Stimulated activated CD8-positive, alpha-beta memory T cell treated with anti-CD3 and anti-CD28 coated beads, Interleukin-7, amount 100 ng/mL, for 1 hour (primary cell): ENCODE data around the gene ADAMTS2.

Experiments
- DNase-seq, 2 donors: peaks; one replicate each; pipeline ENCODE4 v3.0.0-alpha.2; 2020; ENCODE audit warnings: low read depth in 2 of 2

The ADAMTS2 gene

DNA sequence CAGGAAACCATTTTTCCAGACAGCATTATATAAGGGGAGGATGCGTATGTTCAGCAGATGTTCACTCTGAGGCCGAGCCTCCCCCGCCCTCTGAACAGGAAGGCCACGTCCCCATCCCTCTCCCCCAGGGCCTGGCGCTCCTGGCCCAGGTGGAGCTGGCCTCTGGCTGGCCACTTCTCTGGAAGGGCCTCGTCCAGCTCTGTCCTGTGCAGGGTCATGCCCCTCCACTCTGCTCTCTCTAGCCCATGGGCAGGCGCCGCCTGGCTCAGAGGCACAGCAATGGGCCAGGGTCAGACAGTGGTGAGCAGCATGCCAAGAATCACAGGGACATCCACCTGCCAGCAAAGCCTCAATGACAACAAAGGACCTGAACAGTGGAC is 34.2 kb downstream of the ADAMTS2 start:
- no peak for DNase-seq

DNA sequence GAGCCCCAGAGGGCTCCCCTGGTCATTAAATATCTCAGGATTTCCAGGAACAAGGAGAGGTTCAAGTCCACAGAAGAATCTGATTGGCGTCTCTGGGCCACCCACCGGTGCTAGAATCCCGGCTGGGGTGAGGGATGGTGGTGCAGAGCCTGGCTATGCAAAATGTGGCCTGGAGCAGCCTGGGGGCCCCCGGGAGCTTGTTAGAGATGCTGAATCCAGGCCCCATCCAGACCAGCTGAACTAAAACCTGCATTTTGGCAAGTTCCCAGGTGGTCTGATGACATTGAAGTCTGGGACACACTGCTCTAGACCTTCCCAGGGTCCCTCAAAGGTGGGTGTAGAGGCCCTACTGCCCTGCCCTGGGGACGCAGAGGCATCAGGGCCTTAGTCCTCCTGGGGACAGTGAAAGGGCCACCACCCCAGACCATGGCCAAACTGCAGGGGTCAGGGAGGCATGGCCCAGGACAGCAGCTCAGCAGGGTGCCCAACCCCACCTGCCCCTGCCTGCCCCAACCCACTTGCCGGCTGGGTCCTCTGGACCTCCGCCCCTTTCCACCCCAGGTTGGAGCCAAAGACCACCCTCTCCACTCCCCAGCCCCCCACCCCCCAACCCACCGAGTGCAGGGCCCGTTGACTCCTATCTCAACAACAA is 34.7 kb downstream of the ADAMTS2 start:
- DNase-seq: no peak

DNA sequence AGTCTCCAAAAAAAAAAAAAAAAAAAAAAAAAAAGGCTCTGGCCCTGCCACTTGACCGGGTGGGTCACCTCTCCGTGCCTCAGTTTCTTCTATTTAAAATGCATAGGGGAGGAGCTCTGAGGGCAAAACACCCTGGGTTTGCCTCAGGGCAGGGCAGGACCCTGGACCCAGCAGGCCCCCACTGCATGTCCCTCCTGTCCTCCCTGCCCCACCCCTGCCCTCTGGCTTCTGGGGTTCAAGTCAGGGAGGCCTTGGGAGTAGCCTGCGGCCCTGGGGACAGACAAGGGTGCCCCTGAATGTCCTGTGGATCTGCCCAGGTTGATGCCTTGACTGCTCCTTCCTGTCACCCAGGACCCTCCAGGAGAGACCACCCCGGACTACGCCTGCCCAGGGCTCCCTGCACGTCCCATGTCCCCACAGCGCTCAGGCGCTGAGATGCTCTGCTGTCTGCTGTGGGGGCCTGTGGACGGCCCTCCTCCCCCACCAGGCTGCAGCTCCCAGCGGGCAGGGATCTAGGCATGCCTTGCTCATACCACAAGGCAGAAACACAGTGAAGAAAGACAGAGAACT is 35.4 kb downstream of the ADAMTS2 start:
- DNase-seq: no peak

DNA sequence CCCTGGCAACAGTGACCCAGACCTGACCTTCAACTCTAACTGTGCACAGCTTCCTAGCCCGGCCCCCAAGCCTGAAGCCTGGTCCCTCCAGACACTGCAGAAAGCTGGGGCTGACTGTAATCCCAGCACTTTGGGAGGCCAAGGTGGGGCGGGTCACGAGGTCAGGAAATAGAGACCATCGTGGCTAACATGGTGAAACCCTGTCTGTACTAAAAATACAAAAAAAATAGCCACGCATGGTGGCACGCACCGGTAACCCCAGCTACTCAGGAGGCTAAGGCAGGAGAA is 35.9 kb downstream of the ADAMTS2 start:
- DNase-seq: no peak

DNA sequence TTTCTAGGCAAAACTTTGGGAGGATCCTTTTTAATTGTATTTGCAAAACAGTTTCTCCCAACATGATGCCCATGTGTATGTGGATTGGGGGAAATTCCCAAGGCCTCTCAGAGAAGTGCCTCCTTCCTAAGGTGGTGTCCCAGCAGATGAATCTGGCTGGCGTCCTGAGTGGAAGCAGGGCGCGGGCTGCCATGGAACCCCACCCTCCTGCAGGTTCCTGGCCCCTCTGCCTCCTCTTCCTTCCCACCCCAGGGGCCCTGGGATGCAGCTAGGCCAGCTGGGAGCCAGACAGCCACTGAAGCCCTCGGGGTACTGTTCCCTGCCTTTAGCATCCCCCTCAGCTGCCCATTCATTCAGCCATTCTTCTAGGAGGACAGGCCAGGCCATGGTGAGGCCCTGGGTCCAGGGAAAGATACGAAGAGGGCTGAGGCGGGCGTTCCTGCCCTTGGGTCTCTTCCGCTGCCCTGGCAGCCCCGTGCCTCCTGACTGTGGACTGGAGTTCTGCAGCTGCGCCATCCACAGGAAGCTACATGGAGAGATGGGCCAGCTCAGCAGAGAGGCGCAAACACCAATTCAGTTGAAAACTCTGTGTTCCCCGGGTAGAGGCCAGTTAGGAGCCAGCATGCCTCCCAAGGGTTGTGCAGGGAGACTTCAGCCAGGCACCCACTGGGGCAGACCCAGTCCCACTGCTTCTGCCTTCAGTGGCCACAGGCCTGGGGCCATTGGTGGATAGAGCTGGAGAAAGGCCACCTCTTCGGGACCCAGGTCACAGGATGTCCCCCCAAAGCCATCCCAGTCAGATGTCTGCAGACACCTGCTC is 36.5 kb downstream of the ADAMTS2 start:
- no peak for DNase-seq

DNA sequence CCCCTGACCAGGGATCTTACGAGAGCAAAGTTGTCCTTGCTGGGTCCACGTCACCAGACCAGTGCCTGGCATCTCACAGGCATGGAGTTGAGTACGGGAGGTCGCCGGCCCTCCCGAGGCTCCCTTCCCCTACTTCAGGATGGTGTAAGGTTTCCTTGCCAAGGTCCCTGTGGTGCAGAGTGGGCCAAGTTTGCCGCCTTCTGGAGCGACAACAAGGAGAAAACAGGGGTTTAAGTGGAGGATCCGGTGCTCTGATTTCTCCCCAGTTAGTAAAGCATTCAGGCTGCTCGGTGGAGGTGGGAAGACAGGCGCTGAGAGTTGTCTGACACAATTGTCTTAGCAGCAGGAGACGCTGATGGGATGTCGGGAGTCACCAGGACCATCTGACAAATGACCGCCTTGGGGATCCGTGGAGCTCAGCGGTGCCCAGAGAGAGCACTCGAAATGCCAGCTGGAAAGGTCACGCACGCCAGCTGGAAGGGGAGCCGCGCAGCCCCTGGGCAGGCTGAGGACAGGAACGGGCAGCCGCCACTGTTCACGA is 37.3 kb downstream of the ADAMTS2 start:
- no peak for DNase-seq

DNA sequence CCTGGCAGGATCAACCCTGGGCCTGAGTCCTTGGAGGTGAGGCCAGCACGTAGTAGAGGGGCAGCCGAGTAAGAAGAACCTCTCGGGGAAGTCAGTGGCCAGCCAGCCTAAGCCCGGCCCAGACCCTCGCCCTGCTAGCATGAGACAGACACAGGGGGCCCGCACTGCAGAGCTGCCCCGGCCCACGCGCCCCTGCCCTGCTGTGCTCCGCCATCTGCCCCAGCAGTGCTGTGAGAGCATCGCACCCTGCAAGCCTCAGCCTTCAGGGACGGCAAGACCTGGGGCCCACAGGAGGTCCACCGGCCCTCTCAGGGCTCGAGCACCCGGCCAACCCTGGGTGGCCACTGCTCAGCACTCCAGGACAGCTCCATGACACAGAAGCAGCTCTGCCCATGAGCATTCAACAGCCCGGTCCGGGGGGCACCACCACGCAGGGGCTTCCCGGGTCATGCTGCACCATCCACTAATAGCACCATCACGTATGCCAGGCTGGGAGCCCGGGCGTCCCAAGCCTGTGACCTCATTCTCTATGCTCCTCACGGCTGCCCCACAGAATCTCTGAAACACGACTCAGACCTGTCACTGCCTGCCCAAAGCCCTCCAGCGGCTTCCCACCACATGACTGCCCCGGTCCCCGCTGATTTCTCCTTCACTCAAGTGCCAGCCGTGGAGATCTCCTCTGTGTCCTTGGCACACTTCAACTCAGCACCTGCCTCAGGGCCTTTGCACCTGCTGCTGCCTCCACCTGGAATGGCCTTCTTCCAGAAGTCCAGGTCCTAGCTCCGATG is 38.1 kb downstream of the ADAMTS2 start:
- DNase-seq: no peak

DNA sequence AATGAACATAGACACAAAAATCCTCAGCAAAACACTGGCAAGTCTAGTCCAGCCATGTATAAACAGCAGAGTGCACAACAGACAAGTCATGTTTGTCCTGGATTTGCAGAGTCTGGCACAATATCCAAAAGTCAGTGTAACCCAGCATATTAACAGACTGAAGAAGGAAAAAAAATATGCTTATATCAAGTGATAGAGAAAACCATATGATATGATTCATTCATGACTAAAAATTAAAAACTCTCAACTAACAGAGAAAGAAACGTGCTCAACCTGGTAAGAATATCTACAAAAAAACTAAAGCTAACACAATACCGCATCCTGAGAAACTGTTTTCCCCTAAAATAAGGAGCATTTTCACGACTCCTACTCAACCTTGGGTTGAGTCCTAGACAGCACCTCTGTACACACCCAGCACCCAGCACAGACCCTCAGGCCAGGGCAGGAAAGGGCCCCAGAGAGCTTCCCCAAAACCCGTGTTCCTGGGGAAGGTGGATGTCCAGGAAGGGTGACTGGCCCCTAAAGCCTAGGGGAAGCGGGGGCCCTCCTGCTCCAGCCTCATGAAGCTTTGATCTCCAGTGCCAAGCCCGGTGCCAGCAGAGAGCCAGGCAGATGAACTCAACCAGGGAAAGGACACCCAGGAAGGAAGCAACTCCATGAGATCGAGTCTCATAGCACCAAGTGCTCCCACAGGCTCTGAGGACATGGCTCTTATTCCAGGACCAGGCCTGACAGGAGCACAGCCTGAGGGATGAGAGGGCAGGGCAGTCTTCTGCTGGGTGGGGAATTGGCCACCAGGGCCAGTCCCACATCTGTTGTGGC is 38.9 kb downstream of the ADAMTS2 start:
- no peak for DNase-seq

DNA sequence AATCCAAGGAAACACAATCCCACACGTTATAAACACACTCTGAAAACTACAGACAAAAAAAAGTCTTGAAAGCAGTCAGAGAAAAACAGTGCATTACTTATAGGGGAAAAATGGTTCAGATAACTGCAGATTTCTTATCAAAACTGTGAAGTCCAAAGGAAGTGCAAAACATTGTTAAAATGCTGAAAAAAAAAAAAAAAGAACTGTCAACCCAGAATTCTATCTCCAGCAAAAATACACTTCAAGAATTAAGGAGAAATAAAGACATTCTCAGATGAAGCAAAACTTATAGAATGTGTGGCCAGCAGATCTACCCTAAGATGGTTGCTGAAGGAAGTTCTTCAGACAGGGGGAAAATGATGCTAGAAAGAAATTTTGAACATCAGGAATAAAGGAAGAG is 40.4 kb downstream of the ADAMTS2 start:
- DNase-seq: no peak

DNA sequence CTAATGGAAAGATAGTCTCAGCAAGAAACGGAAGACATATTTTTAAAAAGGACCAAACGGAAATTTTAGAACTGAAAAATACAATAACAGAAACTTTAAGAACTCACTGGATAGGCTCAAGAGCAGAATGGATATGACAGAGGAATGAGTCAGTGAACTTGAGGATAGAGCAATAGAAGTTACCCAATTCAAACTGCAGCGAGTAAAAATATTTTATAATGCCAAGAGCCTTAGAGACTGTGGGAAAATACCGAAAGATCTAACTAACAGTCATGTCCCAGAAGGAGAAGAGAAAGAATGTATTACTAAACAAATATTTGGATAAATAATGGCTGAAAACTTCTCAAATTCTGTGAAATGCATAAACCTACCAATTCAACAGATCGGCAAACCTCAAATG is 40.8 kb downstream of the ADAMTS2 start:
- DNase-seq: no peak

DNA sequence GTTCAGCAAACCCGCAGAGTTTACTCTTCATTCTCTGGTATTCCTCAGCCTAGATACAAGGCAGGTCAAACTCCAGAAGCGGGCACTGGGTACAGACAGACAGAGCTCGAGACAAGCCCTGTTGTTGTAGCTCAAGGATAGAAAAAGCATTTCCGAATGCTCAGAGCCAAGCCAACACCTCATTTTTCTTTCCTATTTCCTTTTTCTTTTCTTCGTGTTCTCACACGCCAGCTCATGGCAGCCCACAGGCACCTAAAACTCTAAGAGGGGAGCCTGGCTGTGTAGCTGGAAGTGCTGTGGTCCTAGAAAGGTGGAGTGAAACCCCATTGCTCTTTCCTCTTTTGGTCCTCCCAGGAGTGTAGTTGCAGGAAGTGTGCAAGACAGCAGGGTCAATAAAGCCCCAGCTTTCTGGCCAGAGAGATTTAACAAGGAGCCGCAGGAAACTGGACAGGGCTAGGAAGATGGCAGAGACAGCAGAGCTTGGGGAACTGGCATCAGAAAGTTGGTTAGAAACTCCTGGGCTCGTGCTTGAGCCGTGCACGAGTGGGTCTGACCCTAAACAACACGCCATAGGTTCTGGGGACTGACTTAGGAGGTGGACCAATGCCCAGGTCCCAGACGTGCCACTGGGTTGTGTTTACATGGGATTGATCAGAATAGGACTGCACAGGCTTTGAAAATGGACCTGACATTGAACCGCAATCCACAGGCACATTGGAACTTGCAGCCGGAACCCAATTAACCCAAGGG is 41.6 kb downstream of the ADAMTS2 start:
- DNase-seq: no peak

DNA sequence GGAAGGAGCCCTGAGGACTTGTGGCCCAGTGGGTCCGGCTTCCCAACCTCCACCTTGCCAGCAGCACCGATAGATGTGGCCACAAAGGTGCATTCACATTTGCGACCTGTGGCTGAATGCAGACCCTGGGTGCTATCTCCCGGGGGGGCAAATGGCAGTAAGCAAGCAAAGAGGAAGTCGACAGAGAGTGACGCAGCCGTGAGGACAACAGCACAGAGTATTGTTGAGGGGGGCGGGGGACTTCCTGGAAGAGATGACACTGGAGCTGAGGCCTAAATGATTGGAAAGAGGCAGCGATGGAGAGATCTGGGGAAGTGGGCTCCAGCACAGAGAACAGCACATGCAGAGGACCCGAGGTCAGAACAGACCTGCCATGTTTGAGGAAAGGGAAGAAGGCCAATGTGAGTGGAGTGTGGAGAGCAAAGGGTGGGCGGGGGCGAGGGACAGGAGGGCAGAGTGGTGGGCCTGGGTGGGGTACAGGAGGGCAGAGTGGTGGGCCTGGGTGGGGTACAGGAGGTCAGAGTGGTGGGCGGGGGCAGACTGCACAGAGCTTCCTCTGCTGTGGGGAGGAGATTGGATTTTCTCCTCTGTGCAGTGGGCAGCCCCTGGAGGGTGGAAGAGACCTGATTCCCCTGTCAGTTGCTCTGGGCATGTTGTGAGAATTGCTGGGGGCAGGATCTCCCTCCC is 42.6 kb downstream of the ADAMTS2 start:
- DNase-seq: no peak

DNA sequence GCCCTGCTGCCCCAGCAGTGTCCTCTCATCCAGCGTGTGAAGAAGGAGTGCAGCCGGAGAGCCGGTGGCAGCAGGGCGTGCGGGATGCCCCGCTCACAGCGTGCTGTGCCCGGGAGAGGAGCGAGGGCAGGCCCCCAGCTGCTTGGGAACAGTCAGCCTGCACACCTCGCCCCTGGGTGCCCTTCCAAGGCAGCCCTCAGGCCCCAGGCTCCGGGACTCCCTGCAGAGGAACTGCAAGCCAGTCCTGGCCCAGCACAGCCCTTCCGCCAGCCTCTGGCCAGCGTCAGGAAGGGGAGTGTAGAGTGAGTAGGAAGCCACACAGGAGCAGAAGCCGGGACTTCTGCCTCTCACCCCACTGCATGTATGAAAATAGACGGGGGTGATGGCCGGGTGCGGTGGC is 43.5 kb downstream of the ADAMTS2 start:
- DNase-seq: no peak

DNA sequence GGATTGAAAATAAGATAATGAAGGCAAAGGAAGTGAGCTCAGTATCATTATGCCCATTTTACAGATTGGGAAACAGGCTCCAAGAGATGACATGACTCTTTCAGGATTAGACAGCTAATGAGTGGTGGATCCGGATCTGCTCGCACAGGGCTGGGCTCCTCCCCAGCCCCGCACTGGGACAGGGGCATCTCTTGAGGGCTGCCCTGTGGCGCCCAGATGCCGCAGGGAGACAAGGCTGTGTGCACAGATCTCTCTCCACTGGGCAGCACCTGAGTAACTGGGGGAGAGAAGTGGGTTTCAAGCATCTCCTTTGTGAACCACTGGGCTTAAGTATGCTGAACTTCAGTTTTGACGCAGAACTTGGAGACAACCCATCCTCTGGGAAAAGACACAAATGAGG is 43.9 kb downstream of the ADAMTS2 start:
- no peak for DNase-seq

DNA sequence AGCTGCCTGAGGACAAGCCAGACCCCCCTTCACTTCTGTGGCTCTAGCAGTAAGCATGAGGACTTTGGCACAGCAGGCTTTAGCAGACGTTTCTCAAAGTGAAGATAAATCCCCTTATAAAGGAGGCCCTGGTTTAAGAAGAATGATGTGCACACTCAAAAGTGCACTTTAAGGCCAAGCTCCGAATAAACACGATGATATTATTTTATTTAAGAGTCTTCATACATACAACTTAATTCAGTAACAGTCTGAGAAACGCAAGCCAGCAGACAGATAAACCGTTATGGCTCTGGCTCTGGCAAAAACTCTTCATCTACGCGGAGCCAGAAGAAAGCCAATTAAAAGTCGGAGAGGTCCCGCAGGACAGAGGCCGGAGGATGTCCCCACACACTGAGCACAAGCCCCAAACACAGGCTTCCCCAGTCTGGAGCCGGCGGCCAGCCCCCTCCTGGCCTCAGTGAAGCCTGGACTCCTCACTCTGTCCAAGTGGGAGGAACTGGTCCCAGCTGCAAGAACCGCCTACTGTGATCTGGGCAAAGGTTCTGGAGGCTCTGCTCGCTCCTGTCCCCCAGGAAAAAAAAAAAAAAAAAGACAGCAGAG is 44.6 kb downstream of the ADAMTS2 start:
- DNase-seq: no peak

DNA sequence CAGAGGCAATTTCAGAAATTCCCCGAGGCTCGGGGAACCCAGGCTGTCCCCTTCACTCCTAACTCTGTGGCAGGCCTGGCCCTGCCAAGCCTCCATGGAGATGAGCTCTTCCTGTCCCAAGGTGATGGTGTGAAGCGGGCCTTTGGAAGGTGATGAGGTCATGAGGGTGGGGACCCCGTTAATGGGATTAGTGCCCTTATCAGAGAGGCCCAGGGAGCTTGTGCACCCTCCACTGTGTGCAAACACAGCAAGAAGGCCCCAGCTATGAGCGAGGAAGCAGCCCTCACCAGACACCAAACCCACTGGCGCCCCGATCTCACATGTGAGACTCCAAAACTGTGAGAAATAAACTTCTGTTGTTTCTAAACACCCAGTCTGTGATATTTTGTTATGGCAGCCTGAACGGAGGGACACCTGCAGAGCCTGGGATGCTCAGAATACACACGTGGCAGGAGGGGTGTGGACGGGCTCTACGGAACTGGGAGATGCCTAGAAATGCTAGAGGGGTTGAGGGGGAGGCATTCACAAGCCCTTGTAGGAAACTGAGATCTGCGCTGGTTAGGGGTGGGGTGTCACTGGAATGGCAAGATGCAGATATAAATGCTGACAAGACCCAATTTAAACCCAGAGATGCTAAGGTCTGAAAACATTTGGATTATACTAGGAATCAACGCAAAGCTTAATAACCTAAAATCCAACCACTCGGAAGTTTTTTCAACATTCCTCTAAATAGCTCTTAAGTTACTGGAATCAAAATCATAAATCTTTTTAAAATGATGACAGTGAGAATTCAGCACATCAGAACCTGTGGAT is 46.9 kb downstream of the ADAMTS2 start:
- DNase-seq: no peak

DNA sequence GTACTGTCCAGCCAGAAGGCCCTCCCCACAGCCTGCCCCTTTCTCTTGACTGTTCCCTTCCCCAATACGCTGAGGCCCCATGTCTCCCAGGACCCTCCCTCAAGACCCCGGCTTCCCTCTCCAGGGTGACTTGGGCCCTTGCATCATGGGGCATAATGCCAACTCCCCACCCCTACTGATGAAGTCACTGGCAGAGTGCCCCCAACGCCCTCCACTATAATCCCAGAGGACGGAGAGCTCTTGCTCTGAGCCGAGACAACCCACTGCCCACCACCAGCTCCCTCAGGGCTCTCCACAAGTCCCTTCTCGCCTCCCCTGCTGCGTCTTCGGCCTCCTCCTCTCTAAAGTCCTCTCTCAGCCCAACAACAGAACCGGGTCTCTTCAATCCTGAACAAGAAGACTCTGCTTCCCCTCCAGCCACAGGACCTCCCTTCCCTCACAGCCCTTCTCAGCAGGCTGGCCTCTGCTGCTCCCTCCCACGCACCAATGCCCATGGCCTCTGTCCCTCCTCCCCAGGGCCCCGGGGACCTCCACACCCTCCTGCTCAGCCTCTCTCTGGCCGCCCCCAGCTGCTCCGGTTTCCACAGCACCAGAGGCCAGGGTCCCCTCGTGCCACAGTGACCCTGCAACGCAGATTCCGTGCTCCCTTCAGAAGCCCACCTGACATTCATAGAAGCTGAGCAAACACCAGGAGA is 47.6 kb downstream of the ADAMTS2 start:
- DNase-seq: no peak

DNA sequence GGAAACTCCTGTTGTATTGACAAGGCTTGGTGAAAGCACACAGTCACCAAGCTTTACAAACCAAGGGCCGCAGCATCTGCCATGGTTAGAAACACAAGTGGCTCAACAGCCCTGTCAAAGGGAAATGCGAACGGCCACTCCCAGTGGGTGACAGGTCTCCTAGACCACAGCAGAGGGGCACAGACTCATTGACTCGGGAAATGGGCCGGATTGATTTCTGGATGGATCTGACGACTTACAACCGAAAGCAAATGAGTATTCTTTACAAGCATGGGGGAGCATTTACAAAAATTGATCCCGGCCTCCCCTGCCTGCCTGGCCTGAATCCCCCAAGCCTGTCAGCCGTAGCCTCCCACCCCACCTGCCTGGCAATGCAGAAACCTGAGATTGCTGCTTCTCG is 48.2 kb downstream of the ADAMTS2 start:
- no peak for DNase-seq
